Eye (tissue), 1 donor: ENCODE data around the gene C1QTNF5.

Source experiments
- DNase-seq: peaks from one replicate; pipeline ENCODE4 v3.0.0-alpha.2; 2015

C1QTNF5 gene

DNA sequence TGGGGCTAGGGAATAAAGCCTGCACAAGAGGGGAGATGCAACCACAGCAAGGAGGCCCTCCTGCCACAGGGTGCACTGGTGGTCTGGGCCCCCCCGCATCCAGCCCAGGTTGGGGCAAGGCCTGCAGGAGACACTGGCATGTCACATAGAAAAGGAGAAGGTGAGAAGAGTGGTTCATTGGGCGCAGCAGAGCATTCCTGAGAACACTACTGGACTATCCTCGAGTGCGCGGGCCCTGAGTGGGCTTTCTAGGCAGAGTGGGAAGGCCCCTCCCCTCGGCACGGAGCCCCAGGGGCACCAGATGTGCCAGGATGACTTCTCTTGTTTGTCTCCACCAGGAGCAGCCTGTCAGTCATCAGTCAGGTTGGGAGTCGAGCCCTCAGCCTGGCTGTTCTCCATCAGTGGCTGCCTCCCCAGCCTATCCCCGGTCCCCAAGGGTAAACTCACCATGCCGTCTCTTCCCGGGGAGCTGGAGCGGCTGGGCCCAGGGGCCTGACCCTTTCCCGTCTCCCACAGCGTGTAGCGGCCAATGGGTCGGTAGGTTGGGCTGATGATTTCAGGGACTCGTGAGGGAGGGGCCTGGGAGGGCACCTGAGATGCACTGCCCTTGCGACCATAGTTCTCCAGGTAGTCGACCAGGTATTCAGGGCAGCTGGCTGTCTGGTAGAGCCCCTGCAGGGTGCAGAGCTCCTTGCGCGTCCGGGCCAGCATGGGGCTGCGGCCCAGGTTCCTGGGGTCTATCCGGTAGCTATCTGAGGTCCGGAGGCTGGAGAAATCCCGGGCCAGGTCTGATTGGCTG, 31.8 kb upstream of the C1QTNF5 start:
- no peak for DNase-seq

- peak; percentile 63 for DNase-seq
Measured at GRCh38 chr11:119371778-119372182, 31.1 kb upstream of the C1QTNF5 start.

DNA sequence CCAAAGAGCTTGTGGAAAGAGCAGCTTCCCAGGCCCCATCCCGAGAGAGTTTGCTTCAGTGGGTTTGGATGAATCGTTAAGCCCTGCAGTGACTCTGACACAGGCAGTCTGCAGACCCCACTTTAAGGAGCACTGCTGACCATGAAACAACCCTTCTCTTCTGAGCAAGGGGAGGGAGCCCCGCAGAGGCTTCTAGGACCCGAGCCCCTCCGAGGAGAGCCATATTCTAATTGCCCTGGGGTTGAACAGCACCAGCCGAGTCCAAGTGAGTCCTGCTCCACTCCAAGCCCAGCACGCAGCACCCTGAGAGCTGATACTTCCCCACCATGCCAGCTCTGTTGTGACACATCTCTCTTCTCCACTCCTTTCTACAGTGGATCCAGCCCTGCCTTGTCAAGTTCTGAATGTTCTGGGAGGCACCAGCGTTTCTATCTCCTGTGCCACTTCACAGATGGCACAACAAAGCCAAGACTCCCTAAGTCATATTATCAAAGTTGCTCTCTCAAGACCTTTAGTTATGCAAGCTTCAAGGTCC, 30.5 kb upstream of the C1QTNF5 start:
- no peak for DNase-seq

- DNase-seq: no peak
Measured at GRCh38 chr11:119370486-119371046, 29.9 kb upstream of the C1QTNF5 start.

DNA sequence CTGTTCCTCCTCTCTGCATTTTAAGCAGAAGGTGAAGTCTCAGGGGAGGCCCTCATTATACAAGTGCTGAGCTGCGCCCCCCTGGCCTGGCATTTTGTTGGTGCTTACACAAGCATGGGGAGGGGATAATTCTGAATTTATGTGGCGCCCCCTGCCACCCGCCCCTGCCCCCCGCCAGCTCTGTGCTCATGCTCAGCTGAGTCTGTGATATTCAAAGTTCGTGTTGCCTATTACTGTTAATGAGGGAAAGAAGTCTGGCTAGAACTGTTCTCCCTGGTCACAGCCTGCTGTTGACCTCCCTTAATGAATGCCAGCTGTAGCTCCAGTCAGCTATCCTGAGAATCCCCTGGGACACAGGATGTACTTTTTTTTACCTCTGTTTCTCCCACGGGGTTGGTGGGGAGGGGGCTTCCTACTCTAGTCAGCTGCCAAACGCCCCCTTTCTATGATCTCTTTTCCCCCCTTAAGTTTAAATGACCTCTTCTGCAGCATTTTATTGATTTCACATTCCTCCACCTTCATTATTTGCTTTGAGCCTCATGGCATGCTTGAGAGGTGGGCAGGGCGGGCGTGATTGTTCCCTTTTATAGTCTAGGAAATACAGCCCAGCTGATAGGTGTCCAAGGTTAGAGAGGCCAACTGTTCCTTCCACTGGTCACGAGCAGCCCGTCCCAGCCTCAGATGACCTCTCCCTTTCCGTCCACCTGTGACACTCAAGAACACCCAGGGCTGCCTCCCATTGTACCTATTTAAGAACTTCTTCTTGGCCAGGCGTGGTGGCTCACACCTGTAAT, 28.6 kb upstream of the C1QTNF5 start:
- peak; percentile 69 for DNase-seq

- DNase-seq: peak; percentile 63
Measured at GRCh38 chr11:119368121-119369034, 27.7 kb upstream of the C1QTNF5 start.

- DNase-seq: no peak
Measured at GRCh38 chr11:119367661-119368120, 27.0 kb upstream of the C1QTNF5 start.

DNA sequence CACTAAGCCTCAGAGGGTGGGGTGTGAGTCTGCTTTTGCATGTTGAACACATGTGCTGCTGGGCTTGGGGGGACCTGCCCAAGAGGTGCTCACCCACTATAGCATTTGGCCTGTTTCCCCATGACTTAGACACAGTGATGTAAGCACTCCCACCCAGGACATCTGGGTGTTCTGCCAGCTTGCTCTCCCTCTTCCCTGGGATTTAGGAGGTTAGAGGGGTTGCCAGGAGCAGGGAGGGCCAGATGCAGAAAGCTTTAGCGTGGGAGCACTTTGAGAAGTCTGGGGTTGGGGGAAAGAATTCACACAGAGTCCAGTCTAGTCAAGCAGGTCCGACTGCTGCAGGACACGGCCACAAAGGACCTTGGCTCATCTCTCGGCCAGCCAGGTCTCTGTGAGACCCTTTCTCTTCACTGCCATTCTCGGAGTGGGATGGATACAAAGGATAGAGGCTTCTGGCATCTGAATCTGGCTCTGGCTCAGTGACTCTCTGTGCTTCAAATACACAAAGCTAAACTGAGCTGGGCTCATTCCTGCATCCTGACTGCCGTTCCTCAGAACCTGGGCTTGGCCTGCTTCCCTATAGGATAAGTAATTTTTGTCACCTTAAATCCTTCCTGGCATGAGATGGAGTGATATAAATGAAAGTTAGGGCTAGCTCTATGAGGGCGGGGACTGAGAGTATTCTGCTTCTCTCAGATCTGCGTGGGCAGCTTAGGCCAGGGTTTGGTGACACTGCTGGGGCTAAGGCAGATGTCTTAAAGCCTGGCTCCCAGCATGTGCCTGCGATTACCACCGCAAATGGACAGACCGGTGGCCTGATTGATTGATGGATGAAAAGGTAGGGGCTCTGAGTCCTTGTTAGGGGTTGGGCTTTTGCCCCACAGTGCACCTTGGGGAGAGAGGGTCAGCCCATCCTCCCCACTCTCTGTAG, 26.3 kb upstream of the C1QTNF5 start:
- no peak for DNase-seq

- no peak for DNase-seq
Measured at GRCh38 chr11:119365071-119365591, 24.4 kb upstream of the C1QTNF5 start.

DNA sequence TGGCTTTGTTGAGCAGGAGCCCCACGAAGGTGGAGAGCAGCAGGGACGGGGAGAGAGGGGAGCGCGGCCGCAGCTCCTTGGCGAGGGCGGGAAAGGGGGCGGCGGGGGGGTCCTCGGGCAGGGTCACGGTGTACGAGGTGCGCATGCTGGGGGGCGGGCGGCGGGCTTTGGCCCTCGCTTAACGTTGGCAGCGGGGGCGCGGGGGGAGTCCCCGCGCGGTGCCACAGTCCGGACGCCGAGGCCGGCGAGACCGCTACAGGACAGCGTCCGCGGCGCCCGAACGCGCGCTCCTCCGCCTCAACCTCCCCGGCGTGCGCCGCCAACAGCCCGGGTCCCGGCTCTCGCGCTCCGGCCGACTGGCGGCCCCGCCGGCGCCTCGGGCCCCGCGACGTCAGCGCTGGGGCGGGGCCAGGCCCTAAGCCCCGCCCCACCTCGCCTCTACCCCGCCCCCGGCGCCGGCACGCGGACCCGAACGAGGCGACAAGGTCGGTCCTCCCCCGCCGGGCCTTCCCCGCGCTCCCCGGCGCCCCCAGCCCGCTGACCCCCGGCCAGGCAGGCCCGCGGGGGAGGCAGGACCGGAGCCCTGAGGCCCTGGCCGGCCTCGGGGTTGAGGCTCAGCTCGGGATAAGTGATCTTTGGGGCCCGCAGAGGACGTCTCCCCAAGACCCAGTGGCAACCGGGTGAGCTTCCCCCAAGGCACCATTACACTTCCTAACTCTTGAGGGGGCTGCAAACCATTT, 23.3 kb upstream of the C1QTNF5 start:
- DNase-seq: peak; percentile 82

DNA sequence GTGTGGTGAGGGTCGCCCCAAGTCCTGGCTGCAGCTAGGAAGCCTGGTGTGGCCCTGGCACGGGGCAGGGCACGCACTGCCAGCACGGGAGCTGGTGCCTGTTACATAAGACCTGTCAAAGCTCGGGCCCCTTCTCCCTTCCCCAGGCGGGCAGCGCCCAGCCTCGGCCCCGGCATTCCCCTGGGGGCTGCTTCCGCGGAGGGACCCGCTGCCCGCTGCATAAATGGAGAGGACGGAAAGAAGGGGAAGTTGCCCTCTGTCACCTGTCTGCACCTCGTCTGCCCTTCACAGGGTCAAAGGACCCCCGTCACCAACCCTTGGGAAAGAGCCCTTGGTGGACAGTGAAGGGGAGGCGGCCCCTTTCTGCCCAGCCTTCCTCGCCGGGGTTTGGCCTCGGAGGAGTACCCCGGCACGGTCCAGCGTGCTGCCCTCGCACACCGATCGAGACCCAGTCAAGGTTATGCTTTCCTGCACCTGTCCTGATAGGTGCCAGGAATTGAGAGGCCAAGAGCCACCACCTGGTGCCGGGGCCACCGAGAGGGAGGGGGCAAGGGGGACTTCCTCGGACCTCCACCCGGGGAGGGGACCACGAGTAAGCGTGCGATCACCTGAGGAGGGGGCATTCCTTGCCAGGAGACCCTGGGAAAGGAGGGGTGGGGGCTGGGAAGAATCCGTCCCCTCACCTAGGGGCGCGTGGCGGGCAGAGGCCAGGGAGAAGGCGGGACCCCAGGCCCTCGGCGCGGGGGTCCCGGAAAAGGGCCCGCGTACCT, 22.6 kb upstream of the C1QTNF5 start:
- DNase-seq: no peak

DNA sequence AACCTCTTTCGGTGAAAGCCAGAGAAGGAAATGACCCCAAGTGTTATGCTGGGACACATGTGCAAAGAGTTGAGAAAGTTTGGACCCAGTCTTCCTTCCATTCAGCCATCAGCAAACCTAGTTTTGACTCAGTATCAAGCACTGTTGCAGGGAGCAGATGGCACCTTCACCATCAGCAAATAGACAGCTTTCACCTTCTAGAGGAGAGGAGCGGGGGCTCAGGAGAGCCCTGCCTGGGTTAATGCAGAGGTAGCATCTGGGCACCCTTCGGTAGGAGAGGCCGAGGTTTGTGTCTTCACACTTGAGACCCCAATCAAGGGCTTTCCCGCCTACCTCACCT, 22.0 kb upstream of the C1QTNF5 start:
- no peak for DNase-seq

- DNase-seq: peak; percentile 42
Measured at GRCh38 chr11:119361941-119362725, 21.4 kb upstream of the C1QTNF5 start.

DNA sequence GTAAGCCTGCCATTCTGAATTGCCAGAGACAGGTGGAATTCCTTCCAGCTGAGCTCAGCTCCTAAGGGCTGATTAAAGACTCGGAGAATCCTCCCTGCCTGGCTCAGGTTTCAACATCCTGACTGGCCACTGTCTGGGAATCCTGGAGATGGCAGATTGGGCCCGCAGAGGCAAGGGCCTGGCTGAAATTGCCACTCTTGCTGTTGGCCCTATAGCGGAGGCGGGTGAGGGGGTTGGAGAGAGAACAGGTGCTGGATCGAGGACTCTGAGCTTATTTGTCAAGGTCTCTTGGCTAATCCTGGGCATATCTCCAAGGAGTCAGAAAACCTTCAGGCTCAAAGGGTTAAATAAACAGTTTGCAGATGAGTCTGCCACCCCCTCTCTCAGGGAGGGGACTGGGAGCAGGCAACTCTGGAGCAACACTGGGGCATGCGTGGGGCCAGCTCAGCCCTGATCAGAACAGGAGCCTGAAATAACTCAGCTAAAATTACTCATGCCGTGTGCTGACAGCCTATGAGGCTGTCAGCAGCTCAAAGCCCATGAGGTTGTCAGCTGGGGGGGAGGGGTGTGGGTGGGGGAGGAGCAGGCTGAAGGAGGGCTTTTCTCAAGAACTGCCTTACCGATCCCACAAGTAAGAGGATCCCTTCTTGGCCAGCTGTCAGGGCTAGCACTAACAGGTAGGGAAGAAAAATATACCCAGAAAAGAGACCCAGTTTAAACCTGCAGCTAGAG, 20.5 kb upstream of the C1QTNF5 start:
- peak; percentile 75 for DNase-seq

DNA sequence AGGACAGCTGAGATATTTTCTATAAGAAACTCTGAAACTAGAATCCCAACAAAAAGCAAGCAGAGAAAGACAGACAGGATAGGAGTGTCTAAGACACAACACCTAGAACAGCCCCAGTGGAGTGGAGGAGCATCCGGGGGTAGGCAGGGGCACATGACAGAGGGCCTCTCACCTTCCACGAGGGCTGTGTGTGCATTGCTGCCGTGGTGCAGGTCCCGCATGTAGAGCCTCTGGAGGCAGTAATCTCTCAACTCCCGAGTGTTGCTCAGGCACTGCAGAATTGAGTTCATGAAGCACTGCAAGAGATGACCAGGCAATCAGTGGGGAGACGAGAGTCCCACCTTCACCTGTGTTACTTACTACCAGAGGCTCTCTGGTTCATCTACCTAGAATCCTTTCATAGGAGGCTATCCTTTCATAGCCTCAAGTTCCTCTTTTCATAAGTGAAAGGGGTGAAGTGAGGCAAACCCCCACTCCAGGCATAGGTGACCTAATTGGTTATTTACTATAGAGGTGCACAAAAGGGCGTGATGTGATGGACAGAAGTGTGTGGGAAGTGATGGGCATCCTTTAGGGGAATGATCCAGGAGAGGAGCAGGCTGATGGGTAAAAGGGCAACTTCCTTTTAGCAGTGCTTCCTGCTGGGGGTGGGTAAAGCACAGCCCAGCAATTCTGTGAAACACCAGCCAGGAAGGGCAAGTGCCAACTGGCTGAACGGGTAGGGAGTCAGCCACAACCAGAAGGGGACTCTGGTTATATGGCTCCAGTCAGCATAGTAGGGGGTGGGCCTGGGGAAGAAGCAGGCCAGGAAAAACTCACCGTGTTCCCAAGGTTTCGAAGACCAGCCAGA, 18.9 kb upstream of the C1QTNF5 start:
- no peak for DNase-seq

- no peak for DNase-seq
Measured at GRCh38 chr11:119357074-119357473, 16.4 kb upstream of the C1QTNF5 start.
